ENCODE results near the gene YIPF4.
"Not testable (repeated sequence)": the region's sequence is repeated elsewhere in the genome, so short reads cannot be mapped to it uniquely, and the experiment has no call there.

YIPF4 gene

GRCh38 chr2:32262105-32262504, 15.6 kb upstream of the YIPF4 start:
- TF ChIP-seq CTCF (IDR thresholded peaks at IDR 0.05; ENCODE audit: control insufficient read depth, extremely low read depth, insufficient read depth), result no peak
- DNase-seq (ENCODE audit: low read depth), result no peak
- H3K4me3 ChIP-seq (ENCODE audit: low read depth, low read length), result no peak overlapping the region

- no peak for TF ChIP-seq CTCF (IDR thresholded peaks at IDR 0.05; ENCODE audit: control insufficient read depth, extremely low read depth, insufficient read depth)
- DNase-seq (ENCODE audit: low read depth), result no peak
- no peak within 1 kb of the TSS for H3K4me3 ChIP-seq (ENCODE audit: low read depth, low read length)
Observed at GRCh38 chr2:32264422-32265105, 13.1 kb upstream of the YIPF4 start, which contains the start of gene NLRC4. TSS of gene NLRC4 (minus strand) at chr2:32264886. CDS start at chr2:32256775, 8,111 bp downstream.

- no peak for DNase-seq (ENCODE audit: low read depth)
- no peak overlapping the region for H3K4me3 ChIP-seq (ENCODE audit: low read depth, low read length)
- no peak for TF ChIP-seq CTCF (IDR thresholded peaks at IDR 0.05; ENCODE audit: control insufficient read depth, extremely low read depth, insufficient read depth)
Observed at GRCh38 chr2:32271063-32271462, 6.6 kb upstream of the YIPF4 start.

GRCh38 chr2:32272279-32272678, 5.4 kb upstream of the YIPF4 start:
- no peak for TF ChIP-seq CTCF (IDR thresholded peaks at IDR 0.05; ENCODE audit: control insufficient read depth, extremely low read depth, insufficient read depth)

GRCh38 chr2:32274289-32274688, 3.4 kb upstream of the YIPF4 start:
- H3K4me3 ChIP-seq (ENCODE audit: low read depth, low read length), result no peak overlapping the region
- TF ChIP-seq CTCF (IDR thresholded peaks at IDR 0.05; ENCODE audit: control insufficient read depth, extremely low read depth, insufficient read depth), result no peak
- DNase-seq (ENCODE audit: low read depth), result no peak

More at GRCh38 chr2:32272279-32272678, 5.4 kb upstream of the YIPF4 start:
- no peak for DNase-seq (ENCODE audit: low read depth)
- no peak overlapping the region for H3K4me3 ChIP-seq (ENCODE audit: low read depth, low read length)

- not testable (repeated sequence) for DNase-seq (ENCODE audit: low read depth); H3K4me3 ChIP-seq (ENCODE audit: low read depth, low read length)
Observed at GRCh38 chr2:32275790-32276189, 1.9 kb upstream of the YIPF4 start.

- DNase-seq (ENCODE audit: low read depth), result no peak
- H3K4me3 ChIP-seq (ENCODE audit: low read depth, low read length), result peak overlapping the region; percentile 96
- no peak for TF ChIP-seq CTCF (IDR thresholded peaks at IDR 0.05; ENCODE audit: control insufficient read depth, extremely low read depth, insufficient read depth)
Observed at GRCh38 chr2:32277363-32277673, 386 bp upstream of the YIPF4 start.

All from LNCaP clone FGC (cell line).